SW480 (cell line): ENCODE results near the gene TM9SF2.

ENCODE experiments used
- DNase-seq: peaks from one replicate; pipeline ENCODE4 v3.0.0-alpha.2; 2016; ENCODE audit warnings: low spot score

TM9SF2 gene

GRCh38 chr13:99577934-99578917 is 77.0 kb downstream of the TM9SF2 start:
- no peak for DNase-seq

GRCh38 chr13:99580500-99581268 is 79.4 kb downstream of the TM9SF2 start:
- no peak for DNase-seq

- no peak for DNase-seq
These were observed 81.2 kb downstream of the TM9SF2 start for GRCh38 chr13:99582511-99582910.

- DNase-seq = no peak
These were observed 84.3 kb downstream of the TM9SF2 start for GRCh38 chr13:99585609-99586008.

GRCh38 chr13:99587021-99587420 is 85.7 kb downstream of the TM9SF2 start:
- DNase-seq = no peak

GRCh38 chr13:99587893-99588606 is 86.8 kb downstream of the TM9SF2 start:
- DNase-seq = no peak

- no peak for DNase-seq
These were observed 88.3 kb downstream of the TM9SF2 start for GRCh38 chr13:99589575-99589974.

- no peak for DNase-seq
These were observed 89.3 kb downstream of the TM9SF2 start for GRCh38 chr13:99590519-99591011.

GRCh38 chr13:99596180-99596579 is 94.9 kb downstream of the TM9SF2 start:
- DNase-seq = no peak

GRCh38 chr13:99600318-99600717 is 99.0 kb downstream of the TM9SF2 start:
- DNase-seq = no peak

GRCh38 chr13:99601535-99601934 is 100.3 kb downstream of the TM9SF2 start:
- DNase-seq = no peak

GRCh38 chr13:99604636-99605035 is 103.4 kb downstream of the TM9SF2 start:
- DNase-seq = no peak

- peak; percentile 69 for DNase-seq
These were observed 104.4 kb downstream of the TM9SF2 start for GRCh38 chr13:99605420-99606323.

GRCh38 chr13:99606324-99607066 is 105.2 kb downstream of the TM9SF2 start, which contains the start of gene CLYBL:
CLYBL (plus strand) TSS chr13:99606690.
- peak; percentile 85 for DNase-seq

GRCh38 chr13:99608345-99608744 is 107.1 kb downstream of the TM9SF2 start:
- no peak for DNase-seq

GRCh38 chr13:99610702-99611289 is 109.5 kb downstream of the TM9SF2 start:
- DNase-seq = no peak
